ENCODE data around the gene DCLK1.

Gene DCLK1

GRCh38 chr13:35854286-35854685 is 276.9 kb downstream of the DCLK1 start:
- DNase-seq: no peak

DNA sequence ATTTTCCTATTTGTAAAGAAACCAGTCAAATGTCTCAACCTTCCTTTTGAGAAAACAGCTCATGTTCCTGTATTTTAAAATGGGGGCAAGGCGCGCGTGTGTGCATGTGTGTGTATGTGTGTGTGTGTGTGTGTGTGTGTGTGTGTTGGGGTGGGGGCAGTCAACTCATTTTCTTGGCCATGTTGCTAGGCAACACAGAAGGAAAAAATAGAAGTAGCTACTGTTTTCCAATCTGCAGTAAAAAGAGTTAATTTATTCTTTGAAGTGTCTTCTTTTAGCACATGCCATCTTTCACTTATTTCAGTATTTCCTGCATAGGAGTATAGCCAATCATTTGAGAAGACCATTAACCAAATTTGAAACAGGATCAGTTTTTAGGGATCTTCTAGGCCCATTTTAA is 279.3 kb downstream of the DCLK1 start:
- no peak for DNase-seq

DNA sequence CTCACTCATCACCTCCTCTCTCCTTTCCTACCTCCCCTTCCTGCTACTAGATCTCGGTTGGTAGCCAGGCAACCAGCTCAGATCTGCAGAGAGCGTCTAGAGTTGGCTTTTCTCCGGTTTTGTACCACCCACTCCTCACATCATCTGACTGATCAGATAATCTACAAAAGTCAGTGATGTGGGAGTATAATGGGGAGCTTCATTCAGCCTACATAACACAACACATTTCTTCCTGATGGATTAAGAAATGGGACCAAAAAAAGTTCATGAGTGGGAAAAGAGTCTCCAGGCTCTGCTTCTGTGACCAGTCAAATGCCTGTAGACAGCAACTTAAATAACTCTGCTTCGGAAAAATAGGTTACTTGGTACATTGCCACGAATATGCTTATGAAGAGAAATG is 279.8 kb downstream of the DCLK1 start:
- no peak for DNase-seq

GRCh38 chr13:35850569-35850968 is 280.6 kb downstream of the DCLK1 start:
- DNase-seq: no peak

- DNase-seq: no peak
These were observed 281.9 kb downstream of the DCLK1 start for GRCh38 chr13:35849256-35849644.

GRCh38 chr13:35848336-35849255 is 282.6 kb downstream of the DCLK1 start:
- no peak for DNase-seq

DNA sequence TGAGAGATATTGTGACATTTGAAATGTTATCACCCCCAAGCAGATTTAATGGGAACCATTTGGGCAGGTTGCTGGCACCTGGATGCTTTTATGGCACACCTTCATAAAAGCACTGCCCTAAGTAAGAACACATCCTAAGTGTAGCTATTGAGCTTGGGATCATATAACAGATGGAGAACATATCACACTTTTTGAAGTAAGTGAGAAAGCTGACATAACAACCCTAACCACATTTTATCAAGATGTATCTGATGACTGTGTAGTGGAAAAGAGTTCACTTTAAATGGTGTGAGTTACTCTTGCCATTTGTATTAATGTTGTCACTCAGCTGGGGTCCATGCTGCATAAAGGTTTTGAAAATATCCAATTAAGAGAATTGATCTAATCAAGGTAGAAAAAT is 287.9 kb downstream of the DCLK1 start:
- DNase-seq: no peak

- peak; percentile 29 for DNase-seq
These were observed 290.1 kb downstream of the DCLK1 start for GRCh38 chr13:35841060-35841521.

DNA sequence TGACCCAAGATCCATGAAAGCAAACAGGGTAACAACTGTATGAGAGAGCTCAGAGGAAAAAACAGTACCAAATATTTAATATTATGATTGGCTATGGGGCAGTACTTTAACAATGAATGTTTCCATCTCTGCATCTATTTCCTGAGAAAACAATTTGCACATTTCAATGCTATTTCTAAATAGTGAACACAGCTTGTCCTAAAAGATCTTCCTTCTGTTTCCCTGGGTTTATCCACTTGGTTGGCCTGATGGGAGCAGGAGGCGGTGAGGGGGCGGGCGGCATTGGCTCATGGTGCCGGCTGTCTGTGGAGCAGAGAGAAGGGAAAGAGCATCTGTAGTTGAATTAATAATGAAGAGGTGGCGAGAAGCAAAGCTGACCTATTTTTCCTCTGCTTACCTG is 291.4 kb downstream of the DCLK1 start:
- DNase-seq: peak; percentile 3

DNA sequence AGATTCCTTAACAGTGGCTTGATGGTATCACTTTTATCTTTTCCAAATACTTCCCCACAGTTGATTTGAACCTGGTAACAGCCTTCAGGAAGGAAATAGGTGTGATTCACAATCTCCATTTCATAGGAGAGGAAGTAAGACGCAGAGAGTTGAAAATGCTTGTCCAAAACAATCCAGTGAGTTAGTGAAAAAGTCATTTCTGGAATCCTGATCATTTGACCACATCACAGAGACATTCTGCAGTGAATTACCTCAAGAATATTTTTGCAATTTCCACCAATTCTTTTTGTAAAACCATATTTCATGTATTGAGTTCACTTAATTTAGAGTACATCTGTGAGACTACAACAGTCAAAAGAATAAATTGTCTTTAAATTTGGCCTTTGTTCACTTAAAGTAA is 292.8 kb downstream of the DCLK1 start:
- no peak for DNase-seq

DNA sequence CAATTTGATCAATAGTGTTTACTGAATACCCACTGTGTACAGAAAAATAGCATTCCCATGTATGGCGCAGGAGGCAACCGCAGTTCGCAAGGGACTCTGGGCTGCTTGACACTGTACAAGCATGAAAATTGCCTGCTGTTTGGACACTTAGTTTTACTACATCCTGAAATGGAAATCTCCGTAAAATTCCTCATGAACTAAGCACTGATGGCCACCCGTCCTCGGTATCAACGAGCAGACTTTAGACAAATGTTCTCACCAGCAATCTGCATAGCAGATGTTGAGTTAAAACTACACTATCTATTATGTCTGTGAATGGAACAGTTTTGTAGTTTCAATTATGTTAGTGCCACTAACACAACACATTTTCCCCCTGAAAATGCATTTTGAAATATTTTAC is 294.7 kb downstream of the DCLK1 start:
- DNase-seq: no peak

DNA sequence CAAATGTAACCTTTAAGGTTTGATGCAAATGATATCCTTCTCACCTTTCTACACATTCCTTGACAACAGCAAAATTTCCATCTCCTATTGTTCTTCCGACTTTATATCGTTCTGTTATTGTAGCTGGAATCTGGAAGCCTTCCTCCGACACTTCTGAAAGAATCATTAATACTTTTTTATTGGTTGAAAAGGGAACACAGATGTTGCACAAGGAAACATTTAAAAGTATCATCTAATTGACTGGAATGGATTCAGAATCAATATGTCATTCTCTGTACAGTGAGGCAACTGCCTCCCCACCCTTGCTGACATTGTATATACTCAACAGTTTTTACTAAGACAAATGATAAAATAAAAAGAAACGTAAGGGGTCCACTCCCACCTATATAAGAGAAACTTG is 295.2 kb downstream of the DCLK1 start:
- DNase-seq: no peak

DNA sequence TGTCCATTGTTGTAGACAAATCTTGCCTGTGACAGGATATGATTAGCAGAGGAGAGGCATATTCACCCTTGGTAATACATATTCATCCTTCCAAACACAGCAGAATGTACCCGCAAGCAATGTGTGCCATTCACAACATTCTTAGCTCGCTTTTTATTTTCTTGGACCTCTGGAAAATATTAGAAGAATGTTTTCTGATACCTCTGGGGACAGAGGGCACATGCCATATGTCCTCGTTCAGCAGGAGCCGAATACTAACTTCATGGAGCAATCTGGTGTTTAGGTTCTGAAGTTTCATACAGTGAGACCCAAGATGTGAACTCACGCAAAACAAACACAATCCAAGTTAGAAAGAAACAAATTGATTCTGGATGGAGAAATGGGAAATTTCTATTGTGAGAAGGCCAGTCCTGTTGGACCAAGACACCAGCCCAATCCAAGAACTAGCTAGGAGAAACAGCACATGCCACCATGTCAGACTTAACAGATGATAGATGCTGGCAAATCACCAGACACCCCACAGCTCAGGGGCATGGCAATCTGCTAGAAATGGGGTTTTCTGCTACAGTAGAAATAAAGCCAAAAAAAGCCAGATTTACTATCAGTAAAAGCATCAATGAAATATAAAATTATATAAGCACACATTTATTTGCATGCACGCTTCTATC is 297.4 kb downstream of the DCLK1 start:
- peak; percentile 58 for DNase-seq

DNA sequence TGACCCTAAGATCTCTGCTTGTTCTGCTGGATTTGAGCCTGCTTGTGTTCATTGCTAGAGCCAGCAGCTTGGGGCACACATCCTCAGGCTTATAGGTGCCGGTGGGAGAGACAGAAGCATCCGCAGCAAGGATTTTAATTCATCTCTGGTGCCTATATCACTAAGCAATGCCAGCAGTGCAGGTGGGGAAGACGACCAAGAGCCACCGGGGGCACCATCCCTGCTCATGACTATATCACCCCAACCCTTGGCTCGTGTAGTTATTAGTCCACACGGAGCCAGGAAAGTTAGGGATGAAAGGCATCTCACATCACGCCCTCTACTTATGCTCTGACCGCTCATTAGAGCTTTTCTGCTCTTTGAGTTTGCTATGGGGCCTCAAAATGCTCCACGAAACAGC is 298.2 kb downstream of the DCLK1 start:
- DNase-seq: no peak

DNA sequence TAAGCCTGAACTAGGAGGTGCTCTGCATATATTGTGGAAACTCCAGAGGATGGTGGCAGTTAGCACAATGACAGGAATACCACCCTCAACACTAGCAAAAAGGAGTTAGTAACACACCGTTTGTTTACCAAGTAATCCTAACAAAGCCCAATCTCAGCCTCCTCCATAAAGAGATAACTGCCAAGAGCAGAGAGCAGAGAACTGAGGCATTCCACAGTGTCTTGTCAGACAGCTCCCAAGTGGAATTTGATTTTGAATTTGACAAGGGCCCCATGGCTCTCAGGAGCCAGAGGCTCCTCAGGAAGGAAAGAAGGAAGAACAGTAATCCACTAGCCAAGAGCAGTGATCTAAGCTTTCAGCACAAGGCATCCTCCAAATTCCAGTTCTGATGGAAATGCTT is 298.6 kb downstream of the DCLK1 start:
- DNase-seq: no peak

GRCh38 chr13:35830850-35831450 is 300.2 kb downstream of the DCLK1 start:
- no peak for DNase-seq

GRCh38 chr13:35826626-35827254 is 304.4 kb downstream of the DCLK1 start:
- DNase-seq: no peak

GRCh38 chr13:35824825-35825224 is 306.4 kb downstream of the DCLK1 start:
- DNase-seq: no peak

DNA sequence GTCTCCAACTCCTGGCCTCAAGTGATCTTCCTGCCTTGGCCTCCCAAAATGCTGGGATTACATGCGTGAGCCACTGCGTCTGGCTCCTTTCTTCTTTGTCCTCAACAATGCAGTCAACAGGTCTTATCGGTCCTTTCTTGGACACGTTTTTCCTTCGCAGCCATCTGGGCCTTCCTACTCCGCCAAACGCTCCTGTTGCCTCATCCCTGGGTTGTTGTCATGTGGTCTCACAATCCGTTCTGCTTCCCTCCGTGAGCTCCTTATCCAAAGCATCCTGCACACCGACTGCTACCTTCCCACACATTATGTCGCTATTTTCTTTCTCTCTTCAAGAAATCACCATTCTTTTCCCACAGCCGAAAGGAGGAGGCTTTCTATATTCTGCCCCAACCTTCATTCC is 306.8 kb downstream of the DCLK1 start:
- DNase-seq: no peak

DNA sequence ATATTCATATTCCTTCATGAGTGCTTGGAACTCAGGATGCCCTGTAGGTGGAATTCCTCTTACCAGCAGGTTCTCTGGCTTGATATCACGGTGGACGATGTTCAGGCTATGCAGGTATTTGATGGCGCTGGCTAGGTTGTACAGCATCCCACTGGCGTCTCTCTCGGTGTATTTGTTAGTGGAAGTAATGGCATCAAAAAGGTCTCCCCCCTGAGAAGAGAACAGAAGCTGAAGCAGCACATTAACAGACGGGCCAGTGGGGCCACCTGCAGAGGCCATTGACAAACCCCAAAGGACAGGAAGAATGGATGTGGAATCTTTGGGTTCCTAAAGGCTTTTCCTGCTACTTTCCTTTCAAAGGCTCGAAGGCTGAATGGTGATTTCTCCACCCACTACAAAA is 308.5 kb downstream of the DCLK1 start:
- DNase-seq: no peak

- DNase-seq: no peak
These were observed 312.5 kb downstream of the DCLK1 start for GRCh38 chr13:35818633-35819067.

GRCh38 chr13:35817642-35818607 is 313.3 kb downstream of the DCLK1 start:
- no peak for DNase-seq
